Esophagus muscularis mucosa (tissue), 3 donors: Measurements from ENCODE around the gene MAP7D1.

Source experiments
- CTCF ChIP-seq, 3 experiments: fragments of 200-600 bp in 2 of 3; fragments of 450-650 bp in 1 of 3; sonication (generic) in 2 of 3; IDR thresholded peaks; one replicate each; pipeline ENCODE4 v1.5.1; 2017 to 2019; ENCODE audit warnings: antibody characterized with exemption in 3 of 3, mild to moderate bottlenecking in 2 of 3, moderate library complexity in 1 of 3
- POLR2A ChIP-seq: fragments of 450-650 bp; IDR thresholded peaks from one replicate; pipeline ENCODE4 v1.6.1; 2017; ENCODE audit warnings: antibody characterized with exemption, moderate library complexity, mild to moderate bottlenecking, low read depth
- POLR2AphosphoS5 ChIP-seq, 2 donors: sonication (generic); formaldehyde crosslinking; IDR thresholded peaks; one replicate each; pipeline ENCODE4 v1.6.1; 2017; ENCODE audit warnings: antibody characterized with exemption in 2 of 2

GRCh38 chr1:36133484-36133883, 22.5 kb upstream of the MAP7D1 start:
- TF ChIP-seq CTCF (IDR thresholded peaks at IDR 0.05), result no peak
- TF ChIP-seq POLR2AphosphoS5 (IDR thresholded peaks at IDR 0.05), result no peak
- no peak for TF ChIP-seq POLR2A
